Prostate gland (tissue), 2 donors: ENCODE measurements around the gene FXYD1.

Source experiments
- CTCF ChIP-seq, 4 experiments: fragments of 200-600 bp in 2 of 4; fragments of 450-650 bp in 2 of 4; sonication (generic) in 2 of 4; IDR thresholded peaks; 1 replicate in 3 of 4; 2 replicates in 1 of 4; pipeline ENCODE4 v1.5.1; 2016 to 2019; ENCODE audit warnings: antibody characterized with exemption in 4 of 4, mild to moderate bottlenecking in 2 of 4, moderate library complexity in 2 of 4
- POLR2A ChIP-seq: fragments of 450-650 bp; IDR thresholded peaks from one replicate; pipeline ENCODE4 v1.6.1; 2016; ENCODE audit warnings: antibody characterized with exemption, mild to moderate bottlenecking

DNA sequence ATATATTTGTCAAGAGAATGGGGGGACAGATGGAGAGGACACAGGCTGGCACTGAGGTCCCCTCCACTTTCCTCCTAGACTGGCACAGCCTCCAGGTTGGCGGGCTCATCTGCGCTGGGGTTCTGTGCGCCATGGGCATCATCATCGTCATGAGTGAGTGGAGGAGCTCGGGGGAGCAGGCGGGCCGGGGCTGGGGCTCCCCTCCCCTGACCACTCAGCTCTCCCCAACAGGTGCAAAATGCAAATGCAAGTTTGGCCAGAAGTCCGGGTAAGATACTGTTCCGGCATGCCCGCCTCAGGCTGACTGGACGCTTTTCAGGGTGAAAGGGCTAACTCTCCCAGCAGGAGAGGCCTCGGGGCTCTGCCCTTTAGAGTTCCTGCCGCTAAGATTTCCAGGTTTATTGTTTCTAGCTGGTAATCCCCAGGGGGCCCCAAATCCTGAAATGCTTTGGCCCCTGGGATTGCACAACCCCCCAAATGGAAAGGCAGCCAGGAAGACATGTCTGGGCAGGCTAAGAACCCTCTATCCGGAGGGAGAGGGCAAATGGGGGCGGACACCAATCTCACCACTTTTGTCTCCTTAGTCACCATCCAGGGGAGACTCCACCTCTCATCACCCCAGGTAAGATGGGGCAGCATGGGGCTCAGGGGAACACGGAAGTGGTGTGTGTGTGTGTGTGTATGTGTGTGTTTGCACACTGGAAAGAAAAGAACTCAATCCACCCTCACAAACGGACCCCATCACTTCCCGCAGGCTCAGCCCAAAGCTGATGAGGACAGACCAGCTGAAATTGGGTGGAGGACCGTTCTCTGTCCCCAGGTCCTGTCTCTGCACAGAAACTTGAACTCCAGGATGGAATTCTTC, 15.7 kb upstream of the FXYD1 start:
- no peak for TF ChIP-seq POLR2A
- TF ChIP-seq CTCF (IDR thresholded peaks at IDR 0.05), result no peak
